ENCODE data around the gene MPZL3. TPM values are rescaled to one million over a fixed set of nuclear protein-coding genes. Genes with fewer than 3 reads are reported as not detected.
"Not testable (repeated sequence)": the region's sequence is repeated elsewhere in the genome, so short reads cannot be mapped to it uniquely, and the experiment has no call there.

The MPZL3 gene
- total RNA-seq, 1 donor from 2014 or later: 8.5 TPM

- no peaks in the 10 kb centered on the region for H3K9me3 ChIP-seq (ENCODE audit: insufficient read depth, low read depth, low read length)
- DNase-seq (ENCODE audit: low read depth) (no peak), FAIRE-seq (no peak)
- TF ChIP-seq CTCF (IDR thresholded peaks at IDR 0.05; ENCODE audit: insufficient read depth, low read depth, low read length) (no peak), EZH2 (IDR thresholded peaks at IDR 0.05; ENCODE audit: insufficient read depth, low read length) (no peak)
- no peaks in the 10 kb centered on the region for H3K36me3 ChIP-seq (ENCODE audit: insufficient read depth, low read length)
- no peak overlapping the region for H2AFZ ChIP-seq (ENCODE audit: low read depth, low read length)
- H3K4me2 ChIP-seq (ENCODE audit: low read length): no peak overlapping the region
- Mint-ChIP-seq H3K4me3 (ENCODE audit: unreplicated experiment) (no peak overlapping the region), H3K9me3 (ENCODE audit: unreplicated experiment) (peaks cover 11% of the 10 kb centered on the region), H3K36me3 (ENCODE audit: low read depth, unreplicated experiment) (no peaks in the 10 kb centered on the region), H3K4me1 (ENCODE audit: low read depth, unreplicated experiment) (peaks cover 3% of the 10 kb centered on the region), H3K27ac (ENCODE audit: unreplicated experiment) (no peak overlapping the region), H3K27me3 (ENCODE audit: low read depth, unreplicated experiment) (peaks cover 44% of the 10 kb centered on the region)
- no peak overlapping the region for H3K4me3 ChIP-seq (ENCODE audit: insufficient read depth, low read depth, low read length)
- no peaks in the 10 kb centered on the region for H3K4me1 ChIP-seq (ENCODE audit: insufficient read depth, low read length)
- no peaks in the 10 kb centered on the region for H3K79me2 ChIP-seq (ENCODE audit: insufficient read depth, low read length)
- no peaks in the 10 kb centered on the region for H4K20me1 ChIP-seq (ENCODE audit: insufficient read depth, low read length)
- peaks cover 5% of the 10 kb centered on the region for H3K27me3 ChIP-seq (ENCODE audit: insufficient read depth, low read length)
- no peak overlapping the region for H3K27ac ChIP-seq (ENCODE audit: low read depth, low read length)
- no peak overlapping the region for H3K9ac ChIP-seq (ENCODE audit: low read length)
Observed at GRCh38 chr11:118186346-118187107, 65.6 kb downstream of the MPZL3 start.

GRCh38 chr11:118184784-118185579, 67.2 kb downstream of the MPZL3 start:
- peaks cover 5% of the 10 kb centered on the region for H3K27me3 ChIP-seq (ENCODE audit: insufficient read depth, low read length)
- FAIRE-seq: no peak
- H3K79me2 ChIP-seq (ENCODE audit: insufficient read depth, low read length): no peaks in the 10 kb centered on the region
- Mint-ChIP-seq H3K36me3 (ENCODE audit: low read depth, unreplicated experiment) (no peaks in the 10 kb centered on the region), H3K4me3 (ENCODE audit: unreplicated experiment) (no peak overlapping the region), H3K27me3 (ENCODE audit: low read depth, unreplicated experiment) (peaks cover 52% of the 10 kb centered on the region), H3K9me3 (ENCODE audit: unreplicated experiment) (peaks cover 8% of the 10 kb centered on the region), H3K27ac (ENCODE audit: unreplicated experiment) (no peak overlapping the region), H3K4me1 (ENCODE audit: low read depth, unreplicated experiment) (peaks cover 3% of the 10 kb centered on the region)
- no peak for DNase-seq (ENCODE audit: low read depth)
- H3K9me3 ChIP-seq (ENCODE audit: insufficient read depth, low read depth, low read length): no peaks in the 10 kb centered on the region
- H3K9ac ChIP-seq (ENCODE audit: low read length): no peak overlapping the region
- no peak for TF ChIP-seq EZH2 (IDR thresholded peaks at IDR 0.05; ENCODE audit: insufficient read depth, low read length)
- TF ChIP-seq CTCF (IDR thresholded peaks at IDR 0.05; ENCODE audit: insufficient read depth, low read depth, low read length): no peak
- H3K4me1 ChIP-seq (ENCODE audit: insufficient read depth, low read length): no peaks in the 10 kb centered on the region
- no peaks in the 10 kb centered on the region for H3K36me3 ChIP-seq (ENCODE audit: insufficient read depth, low read length)
- H2AFZ ChIP-seq (ENCODE audit: low read depth, low read length): no peak overlapping the region
- no peak overlapping the region for H3K27ac ChIP-seq (ENCODE audit: low read depth, low read length)
- H4K20me1 ChIP-seq (ENCODE audit: insufficient read depth, low read length): no peaks in the 10 kb centered on the region
- H3K4me3 ChIP-seq (ENCODE audit: insufficient read depth, low read depth, low read length): no peak overlapping the region
- no peak overlapping the region for H3K4me2 ChIP-seq (ENCODE audit: low read length)

- not testable (repeated sequence) for H3K36me3 ChIP-seq (ENCODE audit: insufficient read depth, low read length); H3K9me3 ChIP-seq (ENCODE audit: insufficient read depth, low read depth, low read length); H3K4me3 Mint-ChIP-seq (ENCODE audit: unreplicated experiment); H3K27ac Mint-ChIP-seq (ENCODE audit: unreplicated experiment); H2AFZ ChIP-seq (ENCODE audit: low read depth, low read length); H3K36me3 Mint-ChIP-seq (ENCODE audit: low read depth, unreplicated experiment); H4K20me1 ChIP-seq (ENCODE audit: insufficient read depth, low read length); DNase-seq (ENCODE audit: low read depth); H3K4me1 Mint-ChIP-seq (ENCODE audit: low read depth, unreplicated experiment); H3K79me2 ChIP-seq (ENCODE audit: insufficient read depth, low read length); H3K9ac ChIP-seq (ENCODE audit: low read length); H3K9me3 Mint-ChIP-seq (ENCODE audit: unreplicated experiment); H3K27ac ChIP-seq (ENCODE audit: low read depth, low read length); H3K4me1 ChIP-seq (ENCODE audit: insufficient read depth, low read length); FAIRE-seq; H3K27me3 ChIP-seq (ENCODE audit: insufficient read depth, low read length); H3K4me3 ChIP-seq (ENCODE audit: insufficient read depth, low read depth, low read length); H3K4me2 ChIP-seq (ENCODE audit: low read length)
- H3K27me3 Mint-ChIP-seq (ENCODE audit: low read depth, unreplicated experiment): peaks cover 54% of the 10 kb centered on the region
Observed at GRCh38 chr11:118183691-118184090, 68.5 kb downstream of the MPZL3 start.

All from astrocyte (in vitro differentiated cells and primary cell).